NCI-H2107 treated with DMSO at 0.1 percent for 48 hours (cell line): ENCODE results near the gene SFT2D1.

Experiments
- DNase-seq: peaks from one replicate; lab custom pipeline; 2025; ENCODE audit not compliant: unreplicated experiment; lab: John Stamatoyannopoulos, UW

SFT2D1 gene

DNA sequence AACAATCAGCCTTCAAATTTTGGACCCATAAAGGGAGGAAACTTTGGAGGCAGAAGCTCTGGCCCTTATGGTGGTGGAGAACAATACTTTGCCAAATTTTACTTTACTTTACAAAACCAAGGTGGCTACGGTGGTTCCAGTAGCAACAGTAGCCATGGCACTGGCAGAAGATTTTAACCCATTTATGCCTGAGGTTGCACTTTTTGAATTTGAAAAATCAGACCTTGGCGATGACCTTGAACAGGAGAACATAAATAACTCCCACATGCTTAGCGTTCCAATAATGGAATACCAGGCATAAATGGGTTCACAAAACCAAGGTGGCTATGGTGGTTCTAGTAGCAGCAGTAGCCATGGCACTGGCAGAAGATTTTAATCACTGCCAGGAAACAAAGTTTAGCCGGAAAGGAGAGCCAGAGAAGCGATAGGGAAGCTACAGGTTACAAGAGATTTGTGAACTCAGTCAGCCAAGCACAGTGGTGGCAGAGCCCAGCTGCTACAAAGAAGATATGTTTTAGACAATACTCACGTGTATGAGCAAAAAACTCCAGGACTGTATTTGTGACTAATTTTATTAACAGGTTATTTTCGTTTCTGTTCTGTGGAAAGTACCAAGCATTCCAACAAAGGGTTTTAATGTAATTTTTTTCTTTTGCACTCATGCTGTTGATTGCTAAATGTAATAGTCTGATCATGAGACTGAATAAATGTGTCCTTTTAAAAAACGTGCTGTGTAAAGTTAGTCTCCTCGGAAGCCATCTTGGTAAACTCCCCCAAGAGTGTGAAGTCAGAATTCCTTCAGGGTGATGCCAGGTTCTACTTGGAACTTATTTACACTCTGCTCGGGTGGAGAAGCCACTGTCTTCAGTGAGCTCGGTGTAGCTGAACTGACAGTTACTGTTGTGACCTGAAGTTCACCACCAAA is 6.7 kb downstream of the SFT2D1 start:
- no peak for DNase-seq

DNA sequence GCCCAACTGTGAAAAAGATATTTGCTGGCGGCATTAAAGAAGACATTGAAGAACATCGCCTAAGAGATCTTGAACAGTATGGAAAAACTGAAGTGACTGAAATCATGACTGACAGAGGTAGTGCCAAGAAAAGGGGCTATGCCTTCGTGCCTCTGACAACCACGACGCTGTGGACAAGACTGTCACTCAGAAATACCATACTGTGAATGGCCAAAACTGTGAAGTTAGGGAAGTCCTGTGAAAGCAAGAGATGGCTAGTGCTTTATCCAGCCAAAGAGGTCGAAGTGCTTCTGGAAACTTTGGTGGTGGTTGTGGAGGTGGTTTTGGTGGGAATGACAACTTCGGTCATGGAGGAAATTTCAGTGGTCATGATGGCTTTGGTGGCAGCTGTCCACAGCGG is 7.5 kb downstream of the SFT2D1 start:
- no peak for DNase-seq

DNA sequence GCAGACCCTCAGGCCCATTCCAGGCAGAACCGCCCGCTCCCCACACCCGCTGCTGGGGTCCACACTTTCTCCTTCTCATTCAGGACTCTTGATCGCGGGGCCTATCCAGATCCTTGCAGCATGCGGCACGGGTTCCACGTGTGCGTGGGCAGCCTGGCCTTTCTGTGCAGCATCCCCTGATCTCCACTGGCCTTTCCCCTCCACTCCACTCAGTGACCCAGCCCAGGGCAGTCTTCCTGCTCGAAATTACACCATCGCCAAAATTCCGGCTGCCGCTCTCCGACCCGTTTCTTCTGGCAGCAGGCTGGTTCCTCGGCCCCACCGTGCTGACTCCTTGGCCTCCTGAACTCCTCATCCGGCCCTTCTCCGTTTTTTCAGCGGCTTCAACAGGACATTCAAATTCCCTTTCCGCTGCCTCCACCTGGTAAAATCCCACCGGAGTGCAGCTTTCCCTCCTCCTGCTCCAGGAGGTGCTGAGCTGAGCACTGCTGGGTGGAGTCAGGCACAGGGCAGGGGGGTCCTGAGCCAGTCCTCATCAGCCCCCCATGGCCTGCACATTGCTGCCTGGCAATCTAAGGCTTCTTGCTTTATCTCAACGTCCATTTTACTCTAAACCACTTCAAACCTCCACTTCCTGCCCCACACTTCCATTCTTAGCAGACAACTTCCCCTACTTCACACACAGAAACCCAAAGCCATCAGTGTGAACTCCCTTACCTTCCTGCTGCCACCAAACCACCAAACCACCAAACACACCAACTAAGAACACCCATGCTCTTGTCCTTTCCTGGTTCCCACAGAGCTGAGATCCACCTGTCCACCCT is 9.0 kb downstream of the SFT2D1 start:
- no peak for DNase-seq

DNA sequence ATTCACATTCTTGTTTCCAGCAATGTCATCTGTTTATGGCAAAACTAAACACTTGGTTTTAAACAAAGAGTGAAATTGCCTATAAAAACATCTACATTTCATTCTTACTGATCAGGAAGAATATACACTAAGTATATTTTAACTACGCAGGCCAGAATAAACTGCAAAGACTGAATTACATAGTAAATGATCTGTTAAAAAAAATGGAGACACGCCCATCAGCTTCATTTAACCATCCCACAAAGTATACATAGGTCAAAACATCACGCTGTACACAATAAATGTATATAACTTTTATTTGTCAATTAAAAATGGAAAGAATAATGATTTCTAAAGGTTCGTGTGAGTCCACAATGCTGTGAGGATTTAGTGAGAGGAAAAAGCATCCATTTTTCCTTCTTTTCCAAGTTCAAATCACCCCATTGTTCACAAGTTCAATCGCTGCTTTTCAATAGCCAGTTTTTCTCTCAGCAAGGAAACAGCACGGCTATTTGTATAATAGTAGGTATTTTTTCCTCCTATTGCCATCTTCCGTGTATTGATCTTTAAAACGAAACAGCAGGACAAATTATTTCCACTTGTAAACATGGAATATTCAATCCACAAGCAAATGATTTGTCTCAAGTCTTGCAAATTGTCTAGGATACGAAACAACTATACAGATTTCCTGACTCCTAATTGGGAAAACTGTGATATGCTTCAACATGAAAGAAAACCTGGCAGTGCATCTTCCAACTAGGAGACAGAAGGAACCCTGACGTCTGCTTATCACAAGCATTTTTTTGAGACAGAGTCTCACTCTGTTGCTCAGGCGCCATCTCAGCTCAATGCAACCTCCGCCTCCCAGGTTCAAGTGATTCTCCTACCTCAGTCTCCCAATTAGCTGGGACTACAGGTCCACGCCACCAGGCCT is 10.6 kb downstream of the SFT2D1 start:
- DNase-seq: no peak

DNA sequence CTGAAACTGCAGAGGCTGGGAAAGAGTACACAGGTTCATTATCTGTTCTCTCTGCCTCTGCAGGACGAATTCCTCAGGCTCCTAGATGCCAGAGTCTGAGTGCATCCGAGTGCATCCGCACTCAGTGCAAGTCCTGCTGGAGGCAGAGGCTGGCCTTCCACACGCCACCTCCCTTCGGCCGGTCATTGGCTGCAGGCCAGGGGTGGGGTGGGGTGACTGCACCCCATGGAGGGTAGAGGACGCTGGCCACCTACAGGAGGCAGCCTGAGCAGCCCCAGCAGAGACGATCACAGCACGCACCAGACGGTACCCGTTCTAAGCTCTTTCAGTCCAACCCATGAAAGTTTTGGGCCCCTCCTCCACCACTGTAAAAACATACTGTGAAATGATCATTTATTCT is 11.7 kb downstream of the SFT2D1 start:
- no peak for DNase-seq

DNA sequence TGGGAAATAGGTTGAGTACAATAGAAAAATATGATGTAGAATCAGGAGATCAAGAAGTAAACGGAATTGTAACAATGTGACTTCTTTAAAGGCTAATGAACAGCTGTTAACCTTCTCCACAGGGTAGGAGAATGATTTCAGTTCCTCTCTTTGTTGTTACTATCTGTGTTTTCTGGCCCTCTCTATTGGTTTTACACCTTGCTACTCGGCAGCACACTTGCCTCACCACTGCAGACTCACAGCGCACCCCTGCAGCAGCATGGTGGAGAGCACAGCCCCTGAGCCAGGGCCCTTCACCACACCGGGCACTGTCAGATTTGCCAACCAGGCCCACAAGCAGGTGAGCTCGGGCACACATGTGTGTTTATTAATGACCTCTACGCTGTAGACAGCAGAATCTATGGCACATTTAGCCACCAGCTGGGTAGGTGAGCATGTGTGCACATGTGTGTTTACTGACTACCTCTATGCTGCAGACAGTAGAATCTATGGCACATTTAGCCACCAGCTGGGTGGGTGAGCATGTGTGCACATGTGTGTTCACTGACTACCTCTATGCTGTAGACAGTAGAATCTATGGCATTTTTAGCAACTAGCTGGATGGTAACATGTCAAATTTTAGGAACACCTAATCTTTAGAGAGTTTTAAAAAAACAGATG is 16.8 kb downstream of the SFT2D1 start:
- no peak for DNase-seq

DNA sequence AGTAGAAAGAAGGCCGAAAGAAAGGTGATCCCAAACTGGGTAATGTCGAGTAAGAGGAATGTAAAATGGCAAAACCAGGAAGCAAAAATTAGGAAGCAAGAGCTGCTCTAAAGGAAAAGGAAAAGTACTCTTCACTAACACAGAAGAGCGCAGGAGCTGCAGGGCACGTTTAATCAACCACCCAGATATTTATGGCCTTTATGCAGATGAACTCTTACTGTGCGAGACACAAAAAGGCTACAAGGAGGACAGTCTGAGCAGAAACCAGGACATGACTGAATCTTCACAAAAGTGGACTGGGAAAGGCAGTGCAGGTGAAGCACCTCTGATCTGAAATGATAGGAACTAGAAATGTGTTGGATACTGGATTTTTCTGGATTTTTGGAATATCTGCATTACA is 18.9 kb downstream of the SFT2D1 start:
- DNase-seq: no peak

DNA sequence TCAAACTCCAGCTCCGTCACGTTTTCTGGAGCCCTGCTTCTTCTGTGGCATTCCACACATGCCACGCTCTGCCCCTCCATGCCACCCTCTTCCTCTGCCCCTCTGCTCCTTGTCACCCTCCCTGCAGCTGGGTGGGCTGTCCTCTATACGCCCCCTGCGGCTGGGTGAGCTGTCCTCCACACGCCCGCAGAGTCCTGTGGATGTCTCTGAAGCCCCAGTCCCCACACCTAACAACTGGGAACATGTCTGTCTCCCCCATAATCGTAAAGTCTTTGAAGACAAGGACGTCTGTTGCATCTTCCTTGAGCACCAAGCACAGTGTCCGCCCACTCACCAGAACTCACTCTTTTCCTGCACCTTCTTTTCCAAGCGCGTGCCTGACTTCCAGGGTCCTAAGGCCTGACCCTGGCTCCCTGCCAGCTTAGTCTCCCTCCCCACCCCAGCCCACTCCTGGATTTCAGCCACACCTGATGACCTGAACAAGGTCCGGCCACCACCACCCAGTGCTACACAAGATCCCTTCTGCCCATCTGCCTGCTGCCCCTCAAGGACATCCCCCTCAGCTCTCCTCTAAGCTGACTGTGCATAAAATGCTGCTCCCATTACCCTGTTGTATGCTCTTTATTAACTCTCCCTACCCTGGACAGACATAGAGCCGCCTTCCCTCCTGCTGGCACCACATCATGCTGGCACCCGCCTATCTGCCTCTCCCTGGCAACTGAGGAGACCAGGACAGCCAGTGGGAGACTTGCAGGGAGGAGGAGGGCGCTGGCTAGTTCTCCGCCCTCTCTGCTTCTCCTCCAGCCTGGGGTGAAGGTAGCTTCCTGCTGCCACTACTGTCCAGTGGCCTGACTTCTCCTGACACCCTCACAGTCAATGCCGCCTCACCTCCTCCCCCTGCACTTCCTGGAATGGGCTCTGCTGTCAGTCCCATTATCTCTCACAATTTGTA is 23.4 kb downstream of the SFT2D1 start:
- DNase-seq: no peak

DNA sequence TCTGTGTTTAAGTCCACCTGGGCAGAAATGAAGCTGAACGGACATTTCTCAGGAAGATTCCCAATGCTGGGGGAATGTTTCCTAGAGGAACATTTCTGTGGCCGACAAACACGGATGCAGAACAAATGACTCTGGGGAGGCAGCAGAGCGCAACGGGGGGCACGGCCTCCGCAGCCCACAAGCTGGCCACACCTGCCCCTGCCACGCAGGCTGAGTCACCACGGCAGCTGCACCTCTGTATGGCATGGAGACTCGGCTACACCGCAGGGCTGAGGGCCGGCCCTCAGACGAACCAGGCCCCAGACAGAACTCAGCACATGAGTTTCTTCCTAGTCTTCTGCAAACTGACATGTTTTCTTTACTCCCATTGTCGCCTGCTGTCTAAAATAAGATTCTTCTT is 24.1 kb downstream of the SFT2D1 start:
- DNase-seq: no peak

DNA sequence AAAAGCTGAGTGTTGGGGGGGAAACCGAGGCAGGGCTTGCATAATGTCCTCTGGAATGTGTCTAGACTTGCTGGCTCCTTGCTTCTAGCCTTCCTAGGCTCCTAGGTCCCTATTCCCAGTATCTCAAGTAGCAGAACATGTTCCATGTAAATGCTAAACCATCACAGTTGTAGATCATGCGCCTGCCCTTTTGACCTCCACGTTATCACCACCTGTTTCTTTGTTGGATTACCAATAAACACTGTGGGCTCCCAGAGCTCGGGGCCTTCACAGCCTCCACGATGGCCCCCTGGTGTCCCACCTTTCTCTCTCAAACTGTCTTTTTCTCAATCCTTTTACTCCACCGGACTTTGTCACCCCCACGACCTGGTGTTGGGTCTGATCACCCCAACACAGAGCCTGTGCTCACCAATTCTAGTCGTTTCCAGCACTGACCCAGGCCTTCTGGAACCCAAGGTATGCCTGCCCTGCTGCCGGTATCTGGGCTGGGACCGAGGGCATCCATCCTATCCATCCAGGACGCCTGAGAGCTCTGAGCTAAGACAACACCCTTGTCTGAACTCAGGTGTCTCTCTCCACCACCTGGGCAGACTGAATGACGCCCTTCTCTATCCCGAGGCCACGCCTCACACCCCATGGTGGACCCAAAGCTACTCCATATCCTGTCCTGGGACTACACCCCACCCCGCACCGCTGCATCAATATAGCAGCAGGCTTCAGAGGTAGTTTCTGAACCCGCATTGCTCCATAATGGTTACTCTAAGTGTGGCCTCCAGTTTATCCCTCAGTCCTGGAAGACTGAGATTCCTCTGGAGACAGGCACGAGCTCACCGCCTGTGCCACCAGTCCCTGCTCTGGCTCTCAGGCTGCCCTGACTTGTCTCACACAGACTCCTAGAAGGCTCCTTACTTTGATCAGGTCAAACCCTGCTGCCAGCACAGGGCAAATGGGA is 24.8 kb downstream of the SFT2D1 start:
- DNase-seq: no peak

DNA sequence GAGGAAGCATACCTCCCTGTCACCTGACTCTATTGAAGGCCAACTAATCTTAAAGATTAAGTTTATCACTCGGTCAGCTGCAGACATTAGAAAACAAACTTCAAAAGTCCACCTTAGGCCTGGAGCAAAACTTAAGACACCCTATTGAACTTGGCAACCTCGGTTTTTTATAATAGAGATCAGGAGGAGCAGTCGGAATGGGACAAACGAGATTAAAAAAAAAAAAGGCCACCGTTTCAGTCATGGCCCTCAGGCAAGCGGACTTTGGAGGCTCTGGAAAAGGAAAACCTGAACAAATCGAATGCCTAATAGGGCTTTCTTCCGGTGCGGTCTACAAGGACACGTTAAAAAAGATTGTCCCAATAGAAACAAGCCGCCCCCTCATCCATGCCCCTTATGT is 26.9 kb downstream of the SFT2D1 start:
- DNase-seq: no peak

DNA sequence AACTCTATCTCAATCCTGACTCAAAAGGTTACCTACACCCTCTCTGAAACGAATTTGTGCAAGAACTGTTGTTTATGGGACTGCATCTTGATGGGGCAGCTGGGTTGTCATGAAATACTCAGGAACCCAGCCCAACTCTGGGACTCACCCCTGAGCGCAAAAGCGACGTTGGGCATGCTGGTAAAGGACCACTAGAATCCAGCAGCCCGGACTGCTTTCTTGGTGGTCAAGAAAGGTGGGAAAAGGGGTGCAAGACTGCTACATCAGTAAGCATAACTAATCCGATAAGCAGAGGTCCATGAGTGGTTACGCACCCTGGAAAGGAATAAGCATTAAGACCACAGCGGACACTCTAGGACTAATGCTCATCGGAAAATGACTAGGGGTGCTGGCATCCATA is 27.9 kb downstream of the SFT2D1 start:
- no peak for DNase-seq

DNA sequence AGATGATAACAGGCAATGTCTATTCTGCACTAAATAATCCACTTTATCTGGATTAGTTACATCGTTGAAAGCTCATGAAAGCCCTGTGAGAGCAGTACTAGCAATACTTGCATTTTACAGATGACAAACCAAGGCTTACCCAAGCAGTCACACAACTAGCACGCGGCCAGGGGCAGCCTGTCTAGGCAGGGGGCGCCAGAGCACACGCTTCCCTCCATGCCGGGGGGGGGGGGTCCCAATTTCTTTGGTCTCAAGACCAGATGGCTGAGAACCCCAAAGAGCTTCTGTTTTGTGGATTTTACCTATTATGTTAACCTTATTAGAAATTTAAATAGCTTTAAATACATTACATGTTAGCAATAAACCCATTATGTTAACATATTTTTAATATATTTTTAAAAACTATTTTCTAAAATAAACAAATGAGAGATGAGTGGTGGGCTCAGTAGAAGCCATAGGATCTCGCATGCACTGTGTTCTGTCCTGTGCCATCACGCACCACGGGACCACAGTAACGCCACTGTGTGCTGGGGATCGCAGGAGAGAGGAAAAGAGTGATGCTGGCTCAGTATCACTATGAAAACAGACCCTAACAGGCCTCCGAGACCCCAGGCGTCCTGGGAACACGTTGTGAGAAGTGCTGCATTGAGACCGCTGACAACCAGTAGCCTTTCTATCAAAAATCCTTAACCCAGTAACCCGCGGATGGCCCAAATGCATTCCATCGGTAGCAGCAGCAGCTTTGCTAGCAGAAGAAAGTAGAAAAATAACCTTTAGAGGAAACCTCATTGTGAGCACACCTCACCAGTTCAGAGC is 28.9 kb downstream of the SFT2D1 start:
- no peak for DNase-seq

DNA sequence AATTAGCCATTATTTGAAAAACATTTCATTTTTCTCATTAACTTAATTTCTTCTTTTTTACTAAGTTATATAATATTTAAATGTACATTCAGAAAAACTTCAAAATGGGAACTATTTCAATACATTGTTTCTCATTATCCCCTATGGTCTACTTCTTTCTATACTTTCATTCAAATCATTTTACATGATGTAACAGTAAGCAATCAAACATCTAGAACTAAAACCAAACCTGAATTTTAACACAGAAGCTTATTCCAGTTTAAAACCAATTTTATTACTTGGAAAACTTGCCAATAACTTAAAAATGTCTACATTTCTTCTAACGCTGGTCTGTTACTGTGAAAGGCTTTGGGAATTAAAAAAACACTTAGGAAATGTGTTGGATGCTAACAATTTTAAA is 29.5 kb downstream of the SFT2D1 start:
- no peak for DNase-seq

DNA sequence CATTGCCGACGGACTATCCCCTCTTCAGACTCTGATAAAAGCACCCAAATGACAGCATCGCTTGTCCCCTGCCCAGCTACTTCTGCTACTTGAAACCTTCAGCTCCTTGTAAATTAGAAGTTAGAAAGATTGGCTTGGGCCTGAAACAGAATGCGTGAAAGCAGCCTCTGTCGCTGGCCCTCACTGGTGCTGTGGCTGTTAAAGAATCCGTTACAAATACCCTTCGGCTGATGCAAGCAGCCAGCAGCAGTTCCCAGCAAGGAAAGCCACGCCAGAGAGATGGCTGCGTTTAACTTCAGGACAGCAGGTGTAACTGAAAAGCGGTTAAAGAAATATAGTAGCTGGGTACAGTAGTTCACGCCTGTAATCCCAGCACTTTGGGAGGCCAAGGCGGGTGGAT is 31.7 kb downstream of the SFT2D1 start:
- no peak for DNase-seq

DNA sequence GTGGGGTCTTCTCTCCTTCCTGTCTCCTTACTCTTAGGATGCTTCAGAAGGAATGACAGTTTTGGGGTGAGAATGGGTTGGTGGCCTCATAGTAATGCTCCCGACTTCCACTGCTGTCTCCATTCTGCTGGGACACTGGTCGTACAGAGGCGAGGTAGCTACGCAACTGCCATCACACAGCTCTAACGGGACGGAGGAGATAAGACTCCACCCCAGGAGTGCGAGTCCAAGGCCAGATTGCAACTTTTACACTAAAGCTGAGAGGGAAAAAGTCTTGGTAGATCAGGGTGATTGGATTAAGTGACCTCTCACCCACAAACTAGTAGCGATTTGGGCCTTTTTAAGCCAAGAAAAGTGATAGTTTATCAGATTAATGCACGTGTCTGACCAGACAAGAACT is 32.4 kb downstream of the SFT2D1 start:
- no peak for DNase-seq

DNA sequence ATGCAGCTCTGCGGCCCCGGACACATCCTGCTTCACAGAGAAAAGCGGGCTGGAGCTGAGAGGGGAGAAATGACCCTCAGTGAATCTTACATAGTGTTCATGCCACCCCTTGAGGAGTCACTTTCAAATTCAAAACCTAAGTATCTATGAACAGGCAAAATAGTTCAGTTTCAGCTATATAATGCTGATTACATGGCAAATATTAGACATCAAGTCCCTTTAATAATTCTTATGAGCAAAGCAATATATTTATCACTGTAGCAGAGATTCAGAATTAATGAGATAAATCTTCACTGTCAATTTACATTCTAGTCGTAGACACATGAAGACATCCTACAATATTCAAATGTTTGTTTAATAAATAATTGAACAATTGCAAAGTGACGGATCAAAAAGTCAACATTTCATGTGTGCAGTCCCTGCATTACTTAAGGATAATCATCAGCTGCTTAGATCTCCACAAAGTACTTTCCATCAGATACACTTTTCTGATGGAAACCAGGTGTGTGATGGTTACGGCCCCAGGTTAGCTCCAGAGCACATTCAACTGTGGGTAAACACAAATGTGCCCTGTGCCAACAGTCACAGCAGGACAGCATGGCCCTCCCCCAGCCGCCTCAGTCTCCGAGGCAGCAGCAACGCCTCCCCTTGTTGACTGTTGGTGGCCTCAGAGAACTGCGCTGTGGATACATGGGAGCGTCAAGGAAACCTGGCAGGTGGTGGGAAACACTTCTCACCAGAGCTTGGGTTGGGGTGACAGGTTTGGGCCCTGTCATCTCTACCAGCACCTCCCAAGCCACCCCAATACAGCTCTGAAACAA is 33.4 kb downstream of the SFT2D1 start:
- DNase-seq: peak; percentile 77
